Sigmoid colon (tissue), 7 donors: Measurements from ENCODE around the gene RASAL2. TPM values are rescaled to one million over a fixed set of nuclear protein-coding genes. Genes with fewer than 3 reads are reported as not detected.

ENCODE experiments used
- DNase-seq: peaks from one replicate; pipeline ENCODE4 v3.0.0-alpha.2; 2019
- H3K27ac ChIP-seq, 4 donors: fragments of 200-600 bp; sonication (generic); one replicate each; pipeline ENCODE4 v1.5.1; 2016 to 2019; ENCODE audit warnings: mild to moderate bottlenecking in 1 of 4
- H3K27me3 ChIP-seq, 3 donors: fragments of 200-600 bp; sonication (generic); one replicate each; pipeline ENCODE4 v1.5.1; 2019; ENCODE audit warnings: mild to moderate bottlenecking in 1 of 3
- H3K36me3 ChIP-seq, 4 donors: fragments of 200-600 bp; sonication (generic); one replicate each; pipeline ENCODE4 v1.5.1; 2016 to 2019
- H3K4me1 ChIP-seq, 4 donors: fragments of 200-600 bp; sonication (generic); one replicate each; pipeline ENCODE4 v1.5.1; 2017 to 2019
- H3K4me3 ChIP-seq, 4 donors: fragments of 200-600 bp; sonication (generic); one replicate each; pipeline ENCODE4 v1.5.1; 2017 to 2019; ENCODE audit warnings: mild to moderate bottlenecking in 2 of 4, moderate library complexity in 1 of 4
- H3K9me3 ChIP-seq, 4 donors: fragments of 200-600 bp in 3 of 4; sonication (generic) in 3 of 4; one replicate each; pipeline versions ENCODE4 v1.5.1 to v1.6.1; 2013 to 2019
- CTCF ChIP-seq, 4 experiments: fragments of 450-650 bp in 3 of 4; fragments of 200-600 bp in 1 of 4; IDR thresholded peaks; one replicate each; pipeline ENCODE4 v1.5.1; 2016 to 2019; ENCODE audit warnings: antibody characterized with exemption in 4 of 4, mild to moderate bottlenecking in 3 of 4, moderate library complexity in 2 of 4
- EP300 ChIP-seq, 4 donors: sonication (generic); formaldehyde crosslinking; IDR thresholded peaks; one replicate each; pipeline ENCODE4 v1.6.1; 2017; ENCODE audit warnings: antibody characterized with exemption in 4 of 4
- POLR2A ChIP-seq, 2 donors: fragments of 450-650 bp; IDR thresholded peaks; one replicate each; pipeline ENCODE4 v1.6.1; 2016; ENCODE audit warnings: antibody characterized with exemption in 2 of 2, mild to moderate bottlenecking in 2 of 2, moderate library complexity in 2 of 2
- POLR2AphosphoS5 ChIP-seq, 4 donors: sonication (generic); formaldehyde crosslinking; IDR thresholded peaks; one replicate each; pipeline ENCODE4 v1.6.1; 2017; ENCODE audit warnings: antibody characterized with exemption in 4 of 4
- WGBS, 2 donors: extraction: QIAGEN DNeasy Blood & Tissue Kit; methylation state at CpG; one replicate each; pipeline ENCODE4 v1.1.7; 2013; 5-methylcytosine and 5-hydroxymethylcytosine counted together
- intact Hi-C: fragments of 100-400 bp; cut with DNase I; formaldehyde crosslinking; loops from one replicate; pipeline ENCODE4 v1.15.1; 2023
- polyA plus RNA-seq, 3 donors: library from polyadenylated mRNA; stranded (reverse); fragments of 200-250 nt; gene quantifications; one replicate each; pipeline ENCODE4 v1.2.3, GENCODE V29; 2013
- total RNA-seq, 4 donors: library from RNA; depleted of rRNA; stranded (reverse); fragments of >200 nt; gene quantifications; one replicate each; pipeline ENCODE4 v1.1.0, GENCODE V29; 2016
- donor health status: healthy with polysubstance abuse.
- donor health status: Bipolar disorder and iron deficiency.
- donor health status: healthy.

The RASAL2 gene
- total and polyA plus RNA-seq, 7 donors: 0.92 to 25.5 (median 11.1) TPM

GRCh38 chr1:178258536-178258935 is 164.6 kb downstream of the RASAL2 start:
- DNase-seq: no peak
- Histone ChIP-seq H3K36me3 (no peaks in the 10 kb centered on the region), H3K9me3 (no peaks in the 10 kb centered on the region), H3K27me3 (no peaks in the 10 kb centered on the region), H3K27ac (no peak overlapping the region), H3K4me3 (no peak overlapping the region), H3K4me1 (peaks cover 0 to 19% (median 7%) of the 10 kb centered on the region in 4 donors)
- TF ChIP-seq POLR2AphosphoS5 (IDR thresholded peaks at IDR 0.05): no peak
- no peak for TF ChIP-seq EP300 (IDR thresholded peaks at IDR 0.05)
- TF ChIP-seq POLR2A (IDR thresholded peaks at IDR 0.05): no peak
- TF ChIP-seq CTCF (IDR thresholded peaks at IDR 0.05): no peak
- 57 to 71% methylated on average over 3 of the region's 3 CpGs for WGBS, 2 donors
- intact Hi-C loops: no loop called here

GRCh38 chr1:178262120-178262500 is 168.2 kb downstream of the RASAL2 start:
- intact Hi-C loops: no loop called here
- Histone ChIP-seq H3K4me1 (peaks cover 0 to 22% (median 7%) of the 10 kb centered on the region in 4 donors), H3K27ac (no peak overlapping the region), H3K36me3 (no peaks in the 10 kb centered on the region), H3K9me3 (no peaks in the 10 kb centered on the region), H3K4me3 (no peak overlapping the region), H3K27me3 (no peaks in the 10 kb centered on the region)
- DNase-seq: no peak
- 7 to 40% methylated on average over 3 of the region's 3 CpGs for WGBS, 2 donors
- TF ChIP-seq EP300 (IDR thresholded peaks at IDR 0.05) (no peak), POLR2AphosphoS5 (IDR thresholded peaks at IDR 0.05) (no peak), POLR2A (IDR thresholded peaks at IDR 0.05) (no peak), CTCF (IDR thresholded peaks at IDR 0.05) (no peak)

GRCh38 chr1:178263341-178263740 is 169.4 kb downstream of the RASAL2 start:
- H3K36me3 ChIP-seq: no peaks in the 10 kb centered on the region
- no peak overlapping the region for H3K27ac ChIP-seq
- DNase-seq: no peak
- intact Hi-C loops: no loop called here
- WGBS, 2 donors: 44 to 68% methylated on average over 2 of the region's 2 CpGs
- H3K4me1 ChIP-seq: peaks cover 0 to 22% (median 7%) of the 10 kb centered on the region in 4 donors
- no peak overlapping the region for H3K4me3 ChIP-seq
- TF ChIP-seq CTCF (IDR thresholded peaks at IDR 0.05): no peak
- TF ChIP-seq POLR2A (IDR thresholded peaks at IDR 0.05): no peak
- H3K9me3 ChIP-seq: no peaks in the 10 kb centered on the region
- no peaks in the 10 kb centered on the region for H3K27me3 ChIP-seq

GRCh38 chr1:178266113-178266512 is 172.2 kb downstream of the RASAL2 start:
- H3K36me3 ChIP-seq: no peaks in the 10 kb centered on the region
- no peaks in the 10 kb centered on the region for H3K27me3 ChIP-seq
- H3K4me1 ChIP-seq: peaks cover 0 to 22% (median 7%) of the 10 kb centered on the region in 4 donors
- TF ChIP-seq POLR2A (IDR thresholded peaks at IDR 0.05) (no peak), EP300 (IDR thresholded peaks at IDR 0.05) (no peak), POLR2AphosphoS5 (IDR thresholded peaks at IDR 0.05) (no peak), CTCF (IDR thresholded peaks at IDR 0.05) (no peak)
- DNase-seq: no peak
- WGBS, 2 donors: 96% methylated on average over 3 of the region's 3 CpGs
- intact Hi-C loops: no loop called here
- H3K27ac ChIP-seq: no peak overlapping the region
- no peak overlapping the region for H3K4me3 ChIP-seq
- no peaks in the 10 kb centered on the region for H3K9me3 ChIP-seq

GRCh38 chr1:178266619-178267066 is 172.7 kb downstream of the RASAL2 start:
- H3K27me3 ChIP-seq: no peaks in the 10 kb centered on the region
- no peak overlapping the region for H3K4me3 ChIP-seq
- intact Hi-C loops: no loop called here
- H3K9me3 ChIP-seq: no peaks in the 10 kb centered on the region
- peaks cover 0 to 27% (median 9%) of the 10 kb centered on the region in 4 donors for H3K4me1 ChIP-seq
- 96 to 97% methylated on average over 4 of the region's 4 CpGs for WGBS, 2 donors
- TF ChIP-seq CTCF (IDR thresholded peaks at IDR 0.05): no peak
- no peak for TF ChIP-seq EP300 (IDR thresholded peaks at IDR 0.05)
- TF ChIP-seq POLR2A (IDR thresholded peaks at IDR 0.05): no peak
- TF ChIP-seq POLR2AphosphoS5 (IDR thresholded peaks at IDR 0.05): no peak
- no peak for DNase-seq
- no peak overlapping the region for H3K27ac ChIP-seq
- H3K36me3 ChIP-seq: no peaks in the 10 kb centered on the region
